Hematopoietic multipotent progenitor cell treated with erythropoietin and hydrocortisone succinate and interleukin-3 and kit ligand, for 17 days (in vitro differentiated cells): ENCODE measurements around the gene IL27RA.
"Not testable (repeated sequence)": the region's sequence is repeated elsewhere in the genome, so short reads cannot be mapped to it uniquely, and the experiment has no call there.

Experiments
- DNase-seq: peaks from one replicate; pipeline ENCODE4 v3.0.0-alpha.2; 2015; ENCODE audit warnings: low spot score

The IL27RA gene

DNA sequence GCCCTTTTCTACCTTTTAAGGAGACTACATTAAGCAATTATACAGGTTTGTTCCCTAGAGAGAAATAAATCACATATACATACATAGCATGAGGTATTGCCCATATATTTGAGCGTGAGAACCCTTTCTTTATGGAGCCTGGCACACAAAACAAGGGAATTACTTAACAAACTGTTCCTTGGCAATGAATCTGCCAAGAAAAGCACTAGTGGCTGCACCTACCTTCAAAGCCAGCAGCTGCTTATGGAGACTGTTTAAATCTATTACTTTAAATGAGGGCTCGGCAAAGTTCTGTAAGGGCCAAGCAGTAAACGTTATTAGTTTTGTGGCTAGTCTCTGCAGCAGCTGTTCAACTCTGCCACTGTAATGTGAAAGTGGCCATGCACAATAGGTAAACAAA is 32.5 kb upstream of the IL27RA start:
- no peak for DNase-seq

DNA sequence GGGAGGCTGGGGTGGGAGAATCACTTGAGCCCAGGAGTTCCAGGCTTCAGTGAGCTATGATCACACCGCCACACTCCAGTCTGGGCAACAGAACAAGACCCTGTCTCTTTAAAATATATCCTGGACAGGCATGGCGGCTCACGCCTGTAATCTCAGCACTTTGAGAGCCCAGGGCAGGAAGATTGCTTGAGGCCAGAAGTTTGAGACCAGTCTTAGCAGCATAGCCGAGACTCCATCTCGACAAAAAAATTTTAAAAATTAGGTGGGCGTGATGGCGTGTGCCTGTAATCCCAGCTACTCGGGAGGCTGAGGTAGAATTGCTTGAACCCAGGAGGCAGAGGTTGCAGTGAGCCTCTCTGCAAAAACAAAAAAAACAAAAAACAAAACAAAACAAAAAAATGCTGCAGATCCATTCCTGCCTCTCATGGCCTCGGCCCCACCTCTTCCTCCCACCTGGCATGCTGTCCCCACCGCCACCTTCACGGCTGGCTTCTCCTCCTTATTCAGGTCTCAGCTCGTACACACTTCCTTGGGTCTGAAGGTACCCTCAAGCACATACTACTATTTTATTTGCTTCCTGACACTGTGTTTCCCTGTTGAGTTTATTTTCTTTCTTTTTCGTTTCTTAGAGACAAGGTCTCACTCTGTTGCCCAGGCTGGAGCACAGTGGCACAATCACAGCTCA is 30.7 kb upstream of the IL27RA start:
- no peak for DNase-seq

DNA sequence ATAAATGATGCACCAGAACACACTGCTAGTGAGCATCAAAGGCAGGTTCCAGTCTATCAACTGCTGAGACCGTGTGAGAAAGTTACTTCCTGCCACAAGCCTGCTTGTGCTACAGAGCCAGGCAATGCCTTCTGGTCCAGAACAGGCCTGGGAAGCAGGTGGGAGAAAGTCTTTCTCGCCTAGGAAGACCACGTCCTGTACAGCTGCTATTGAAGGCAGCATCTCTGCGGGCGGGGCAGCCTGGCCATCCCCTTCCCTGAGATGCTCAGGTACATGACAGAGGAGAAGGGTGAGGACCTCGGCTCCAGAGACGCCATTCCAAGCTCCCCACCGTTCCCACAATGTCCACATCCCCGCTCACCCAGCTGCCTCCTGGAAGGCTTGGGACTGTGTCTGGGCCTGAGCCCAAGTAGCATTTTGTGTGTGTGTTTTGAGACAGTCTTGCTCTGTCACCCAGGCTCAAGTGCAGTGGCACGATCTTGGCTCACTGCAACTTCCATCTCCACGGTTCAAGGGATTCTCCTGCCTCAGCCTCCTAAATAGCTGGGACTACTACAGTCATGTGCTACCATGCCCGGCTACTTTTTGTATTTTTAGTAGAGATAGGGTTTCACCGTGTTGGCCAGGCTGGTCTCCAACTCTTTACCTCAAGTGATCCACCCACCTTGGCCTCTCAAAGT is 28.9 kb upstream of the IL27RA start:
- no peak for DNase-seq

DNA sequence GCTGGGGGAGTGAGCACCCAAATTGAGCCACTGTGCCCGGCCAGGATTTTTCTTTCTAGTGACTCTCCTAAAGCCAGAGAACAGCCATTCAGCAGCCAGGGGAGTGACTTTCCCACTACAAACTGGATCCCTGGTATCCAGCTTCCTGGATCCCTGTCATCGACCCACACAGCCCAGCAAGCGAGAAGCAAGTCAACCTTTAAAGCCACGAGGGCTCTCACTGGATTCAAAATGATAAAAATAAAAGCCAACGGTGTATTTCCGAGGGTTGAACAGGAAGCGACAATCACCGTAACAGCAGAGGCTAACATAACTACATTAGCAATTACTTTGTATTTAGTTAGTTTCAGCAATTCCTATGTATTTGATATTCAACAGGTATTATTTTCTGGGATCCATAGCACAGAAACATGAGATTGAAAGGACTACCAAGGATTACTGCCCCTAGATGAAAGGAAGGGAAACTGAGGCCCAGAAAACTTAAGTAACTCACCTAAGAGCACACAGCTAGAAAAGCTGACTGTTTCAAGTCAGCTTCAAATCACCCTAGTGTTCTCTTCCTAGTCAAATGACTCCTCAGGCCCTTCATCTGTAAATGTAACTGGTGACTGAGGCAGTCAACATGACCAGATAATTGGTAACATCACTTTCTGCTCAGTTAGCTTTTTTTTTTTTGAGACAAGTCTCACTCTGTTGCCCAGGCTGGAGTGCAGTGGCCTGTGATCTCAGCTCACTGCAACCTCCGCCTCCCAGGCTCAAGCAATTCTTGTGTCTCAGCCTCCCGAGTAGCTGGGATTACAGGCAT is 28.1 kb upstream of the IL27RA start:
- DNase-seq: peak; percentile 21

DNA sequence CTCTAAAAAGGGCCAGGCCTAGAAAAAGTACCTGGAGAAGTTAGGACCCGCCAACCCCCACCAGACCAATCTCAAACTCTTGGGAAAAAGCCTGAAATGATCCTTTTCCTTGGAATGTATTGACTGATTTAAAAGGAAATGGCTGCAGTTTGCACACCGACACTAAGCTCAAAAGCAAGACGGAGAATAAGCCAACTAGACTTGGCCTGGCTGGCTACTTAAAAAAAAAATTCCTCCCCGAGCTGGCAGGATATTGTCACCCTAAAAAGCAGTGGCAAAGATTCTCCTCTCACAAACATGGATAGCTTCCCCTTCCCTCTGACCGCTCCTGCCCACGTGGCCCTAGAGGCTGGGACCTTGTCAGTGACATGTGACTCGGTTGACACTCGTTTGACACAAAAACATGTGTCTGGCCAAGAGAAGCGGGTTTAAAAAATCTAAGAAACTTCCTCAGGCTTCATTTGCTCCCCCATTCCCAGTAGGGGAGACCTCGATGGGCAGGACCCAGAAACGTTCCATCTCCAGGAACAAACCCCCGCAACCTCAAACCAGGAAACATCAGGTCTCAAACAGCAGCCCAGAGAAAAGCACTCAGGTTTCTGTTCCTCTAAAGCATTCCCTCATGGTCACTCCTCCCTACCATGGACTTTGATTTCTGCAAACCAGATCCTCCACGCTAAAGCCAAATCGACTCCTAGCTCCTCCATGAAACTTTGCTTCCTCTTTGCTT is 26.8 kb upstream of the IL27RA start:
- peak; percentile 38 for DNase-seq

DNA sequence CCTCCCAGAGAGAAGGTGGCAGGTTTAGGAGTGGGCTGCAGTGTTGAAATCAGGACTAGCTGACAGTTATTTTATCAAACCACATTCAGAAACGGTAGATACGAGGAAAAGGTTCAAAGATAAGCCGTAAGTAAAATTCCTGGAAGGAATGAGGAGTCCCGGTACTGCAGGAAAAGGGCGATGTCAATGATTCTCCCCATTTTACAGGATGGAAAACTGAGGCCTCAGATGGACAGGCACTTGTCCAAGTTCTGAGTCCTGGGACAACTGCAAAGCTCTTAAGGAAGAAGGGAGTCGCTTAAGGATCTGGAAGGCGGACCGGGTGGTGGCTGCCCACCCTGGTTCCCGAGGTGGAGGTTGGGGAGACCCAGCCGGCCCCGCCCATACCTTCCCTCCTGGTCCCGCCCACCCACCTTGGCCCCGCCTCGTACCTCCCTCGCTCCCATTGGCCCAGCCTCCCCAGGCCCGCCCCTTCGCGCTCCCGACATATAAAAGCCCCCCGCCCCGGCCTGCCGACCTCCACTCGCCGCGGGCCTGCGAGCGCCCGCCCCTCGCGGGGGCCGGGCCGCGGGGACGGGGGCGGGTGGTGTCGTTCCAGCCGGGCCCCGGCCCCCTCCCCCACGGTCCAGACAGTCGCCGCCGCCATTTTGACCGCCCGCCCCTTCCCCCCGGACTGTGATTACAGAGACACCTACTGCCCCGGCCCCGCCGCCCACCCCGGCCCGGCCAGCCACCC is 26.0 kb upstream of the IL27RA start:
- peak; percentile 86 for DNase-seq

DNA sequence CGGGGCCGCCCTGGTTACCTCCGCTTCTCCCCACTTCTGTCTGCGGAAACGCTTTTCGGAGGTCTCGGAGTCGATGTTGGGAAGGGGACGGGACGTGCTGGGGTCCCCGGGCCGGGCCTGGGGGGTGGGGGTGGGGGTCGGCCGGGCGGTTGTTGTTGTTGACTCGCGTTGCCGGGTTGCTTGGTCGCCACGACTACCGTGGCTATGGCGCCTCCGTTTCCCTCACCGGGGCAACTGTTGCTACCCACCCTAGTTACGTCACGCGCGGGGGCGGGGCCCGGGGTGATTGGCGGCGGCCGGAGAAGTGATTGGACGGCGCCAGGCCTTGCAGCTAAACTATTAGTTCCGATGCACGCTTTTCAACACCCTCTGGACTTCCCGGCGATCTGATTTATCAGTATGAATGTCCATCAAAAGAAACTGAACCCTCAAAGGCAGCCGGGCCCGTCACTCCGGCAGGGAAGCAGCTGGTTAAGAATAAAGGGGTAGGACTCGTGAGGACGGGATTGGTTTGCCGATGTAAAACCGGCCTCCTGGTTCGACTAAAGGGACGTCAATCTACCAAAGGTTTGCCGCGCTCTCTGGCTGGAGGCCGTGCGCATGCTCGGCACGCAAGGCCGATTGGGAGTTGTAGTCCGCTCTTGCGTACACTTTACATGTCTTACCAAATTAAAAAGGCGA is 25.3 kb upstream of the IL27RA start, which contains the start of gene RFX1:
Gene RFX1 (minus strand): TSS at position 236 of the 681 bp plus-strand sequence. CDS start 12,477 bp downstream, outside the sequence.
- DNase-seq: peak; percentile 99

DNA sequence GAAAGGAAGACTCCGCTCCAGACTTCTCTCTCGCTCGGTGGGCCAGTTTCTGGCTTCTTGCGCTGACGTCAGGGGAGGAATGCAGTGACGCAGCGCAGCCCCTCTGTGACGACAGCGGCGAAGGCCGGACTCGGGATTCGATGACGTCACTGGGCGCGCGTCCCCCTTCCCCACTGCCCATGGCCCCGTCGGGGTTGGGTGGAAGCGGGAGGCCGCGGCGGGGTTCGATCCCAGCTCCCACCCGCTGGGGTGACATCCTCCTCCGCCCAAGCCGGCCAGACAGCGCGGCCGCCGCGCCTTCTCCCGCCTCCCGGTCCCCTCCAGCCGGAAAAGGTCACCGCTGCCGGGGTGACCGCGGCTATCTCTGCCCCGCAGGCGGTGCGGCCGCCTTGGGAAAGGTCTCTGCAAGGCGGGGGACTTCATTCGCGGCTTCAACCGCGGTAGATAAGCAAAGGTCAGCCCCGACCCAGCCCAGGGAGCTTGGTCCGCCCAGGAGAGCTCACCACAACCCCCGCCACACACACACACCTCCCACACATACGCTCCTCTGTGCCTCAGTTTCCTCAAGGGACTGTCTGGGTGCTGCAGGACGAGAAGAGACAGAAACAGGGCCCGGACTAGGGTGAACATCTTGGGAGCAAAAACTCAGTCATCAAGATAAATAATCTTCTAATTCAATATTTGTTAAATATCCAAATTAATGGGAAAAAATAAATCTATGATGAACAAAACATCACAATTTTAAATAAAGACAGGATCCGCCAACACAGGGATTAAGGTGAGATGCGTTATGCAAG is 24.6 kb upstream of the IL27RA start:
- no peak for DNase-seq

DNA sequence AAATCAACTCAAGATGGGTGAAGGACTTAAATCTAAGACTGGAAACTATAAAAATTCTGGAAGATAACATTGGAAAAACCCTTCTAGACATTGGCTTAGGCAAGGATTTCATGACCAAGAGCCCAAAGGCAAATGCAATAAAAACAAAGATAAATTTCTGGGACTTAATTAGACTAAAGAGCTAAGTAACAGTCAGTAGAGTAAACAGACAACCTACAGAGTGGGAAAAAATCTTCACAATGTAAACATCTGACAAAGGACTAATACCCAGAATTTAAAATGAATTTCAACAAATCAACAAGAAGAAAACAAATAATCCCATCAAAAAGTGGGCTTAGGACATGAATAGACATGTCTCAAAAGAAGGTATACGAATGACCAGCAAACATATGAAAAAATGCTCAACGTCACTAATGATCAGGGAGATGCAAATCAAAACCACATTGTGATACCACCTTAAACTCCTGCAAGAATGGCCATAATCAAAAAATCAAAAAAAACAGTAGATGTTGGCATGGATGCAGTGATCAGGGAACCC is 19.1 kb upstream of the IL27RA start:
- DNase-seq: no peak

DNA sequence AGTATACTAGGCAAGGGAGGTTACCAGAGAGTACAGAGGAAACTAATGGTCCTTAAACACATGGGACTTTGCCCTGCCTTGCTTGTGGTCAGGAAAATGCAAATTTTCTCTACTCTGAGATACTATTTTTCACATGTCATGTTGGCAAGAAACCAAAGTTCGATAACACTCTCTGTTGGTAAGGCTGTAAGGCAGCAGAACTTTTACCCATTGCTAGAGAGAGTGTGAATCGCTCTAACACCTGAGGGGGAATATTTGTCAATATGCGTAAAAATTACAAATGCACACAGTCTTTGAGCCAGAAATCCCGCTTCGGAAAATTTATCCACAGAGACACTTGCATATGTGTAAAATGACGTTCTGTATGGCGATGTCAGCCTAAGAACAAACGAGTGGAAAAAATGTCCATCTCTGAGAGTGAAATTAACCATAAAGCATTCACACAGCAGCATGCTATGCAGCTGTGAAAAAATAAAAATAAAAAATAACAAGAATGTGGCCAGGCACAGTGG is 16.0 kb upstream of the IL27RA start:
- peak; percentile 53 for DNase-seq

DNA sequence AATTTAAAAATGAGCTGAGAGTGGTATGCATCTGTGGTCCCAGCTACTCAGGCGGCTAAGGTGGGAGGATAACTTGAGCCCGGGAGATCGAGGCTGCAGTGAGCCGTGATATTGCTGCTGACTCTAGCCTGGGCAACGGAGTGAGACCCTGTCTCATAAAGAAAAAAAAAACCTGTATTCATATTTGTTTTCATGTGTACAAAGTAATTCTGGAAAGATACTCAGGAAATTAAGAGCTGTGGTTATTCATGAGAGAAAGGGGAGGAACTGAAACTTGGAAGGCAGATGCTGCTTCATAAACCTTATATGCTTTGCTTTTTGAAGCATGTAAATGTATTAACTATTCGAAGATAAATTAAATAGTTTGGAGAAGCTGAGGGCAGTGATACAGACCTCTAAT is 12.5 kb upstream of the IL27RA start:
- DNase-seq: no peak

DNA sequence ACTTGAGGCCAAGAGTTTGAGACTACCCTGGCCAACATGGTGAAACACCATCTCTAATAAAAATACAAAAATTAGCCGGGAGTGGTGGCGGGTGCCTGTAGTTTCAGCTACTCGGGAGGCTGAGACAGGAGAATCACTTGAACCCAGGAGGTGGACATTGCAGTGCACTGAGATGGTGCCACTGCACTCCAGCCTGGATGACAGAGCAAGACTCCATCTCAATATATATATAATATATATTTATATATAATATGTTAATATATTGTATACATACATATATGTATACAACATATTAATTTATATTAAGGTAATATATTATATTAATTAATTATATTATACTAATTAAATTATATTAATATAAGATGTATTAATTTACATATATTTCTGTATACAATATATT is 11.8 kb upstream of the IL27RA start:
- DNase-seq: not testable (repeated sequence)

DNA sequence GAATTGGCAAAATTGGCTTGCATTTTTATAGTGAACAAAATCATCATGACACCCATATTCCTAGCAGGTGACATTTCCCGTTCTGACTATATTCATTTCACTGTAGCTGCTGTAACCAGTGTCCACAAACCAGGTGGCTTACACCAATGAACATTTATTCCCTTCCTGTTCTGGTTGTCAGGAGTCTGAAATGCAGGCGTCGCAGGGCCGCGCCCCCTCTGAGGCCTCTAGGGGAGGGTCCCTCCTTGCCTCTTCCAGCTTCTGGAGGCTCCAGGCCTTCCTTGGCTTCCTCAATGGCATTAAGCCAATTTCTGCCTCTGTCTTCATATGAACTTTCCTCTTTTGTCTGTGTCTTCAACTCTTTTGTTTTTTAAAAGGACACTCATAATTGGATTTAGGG is 10.1 kb upstream of the IL27RA start:
- no peak for DNase-seq

DNA sequence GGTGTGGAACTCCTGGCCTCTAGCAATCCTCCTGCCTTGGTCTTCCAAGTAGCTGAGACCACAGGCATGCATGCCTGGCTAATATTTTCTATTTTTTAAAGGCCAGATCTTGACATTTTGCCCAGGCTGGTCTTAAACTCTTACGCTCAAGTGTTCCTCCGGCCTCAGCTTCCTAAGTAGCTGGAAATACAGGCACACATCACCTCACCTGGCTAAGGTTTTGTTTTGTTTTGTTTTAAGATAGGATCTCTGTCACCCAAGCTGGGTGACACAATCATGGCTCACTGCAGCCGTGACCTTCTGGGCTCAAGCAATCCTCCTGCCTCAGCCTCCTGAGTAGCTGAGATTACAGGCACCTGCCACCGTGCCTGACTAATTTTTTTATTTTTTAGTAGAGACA is 9.1 kb upstream of the IL27RA start:
- no peak for DNase-seq

DNA sequence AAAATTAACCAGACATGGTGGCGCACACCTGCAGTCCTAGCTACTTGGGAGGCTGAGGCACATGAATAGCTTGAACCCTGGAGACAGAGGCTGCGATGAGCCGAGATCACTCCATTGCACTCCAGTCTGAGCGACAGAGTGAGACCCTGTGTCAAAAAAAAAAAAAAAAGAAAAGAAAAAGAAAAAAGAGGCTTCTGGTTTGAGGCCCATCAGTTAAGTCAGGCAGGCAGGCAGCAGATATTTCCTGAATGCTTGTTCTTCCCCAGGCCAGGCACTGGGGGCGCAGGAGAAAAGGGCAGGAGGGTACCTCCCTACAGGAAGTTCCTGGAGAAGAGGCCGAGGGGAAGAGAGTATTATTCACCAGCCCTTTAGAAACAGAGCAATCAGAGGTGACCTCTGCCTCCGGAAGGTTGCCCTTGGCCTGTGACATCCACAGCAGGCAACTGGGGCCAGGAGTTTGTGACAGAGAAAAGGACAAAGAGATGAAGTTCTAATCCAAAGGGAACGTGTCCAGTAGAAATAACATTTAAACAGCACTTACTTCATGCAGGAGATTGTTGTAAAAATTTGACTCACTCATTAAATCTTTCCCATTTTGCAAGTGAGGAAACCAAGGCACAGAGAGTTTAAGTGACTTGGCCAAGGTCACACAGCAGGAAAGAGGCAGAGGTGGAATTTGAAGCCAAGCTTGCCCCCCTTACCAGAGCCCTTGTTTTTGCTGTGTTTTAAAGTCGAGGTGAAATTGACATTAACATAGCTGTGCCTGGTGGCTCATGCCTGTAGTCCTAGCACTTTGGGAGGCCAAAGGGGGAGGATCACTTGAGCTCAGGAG is 7.9 kb upstream of the IL27RA start:
- peak; percentile 17 for DNase-seq

DNA sequence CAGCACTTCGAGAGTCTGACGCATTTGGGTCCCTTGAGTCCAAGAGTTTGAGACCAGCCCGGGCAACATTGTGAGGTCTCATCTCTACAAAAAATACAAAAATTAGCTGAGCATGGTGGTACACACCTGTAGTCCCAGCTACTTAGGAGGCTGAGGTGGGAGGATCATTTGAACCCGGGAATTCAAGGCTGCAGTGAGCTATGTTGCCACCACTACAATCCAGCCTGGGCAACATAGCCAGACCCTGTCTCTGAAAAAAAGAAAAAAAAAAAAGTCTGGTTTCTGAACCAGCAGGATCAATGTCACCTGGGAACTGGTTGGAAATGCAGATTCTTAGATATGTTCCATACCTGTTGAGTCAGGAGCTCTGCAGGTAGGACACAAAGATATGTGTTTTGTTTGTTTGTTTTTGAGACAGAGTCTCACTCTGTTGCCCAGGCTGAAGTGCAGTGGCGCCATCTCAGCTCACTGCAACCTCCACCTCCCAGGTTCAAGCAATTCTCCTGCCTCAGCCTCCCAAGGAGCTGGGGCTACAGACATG is 4.8 kb upstream of the IL27RA start:
- not testable (repeated sequence) for DNase-seq

DNA sequence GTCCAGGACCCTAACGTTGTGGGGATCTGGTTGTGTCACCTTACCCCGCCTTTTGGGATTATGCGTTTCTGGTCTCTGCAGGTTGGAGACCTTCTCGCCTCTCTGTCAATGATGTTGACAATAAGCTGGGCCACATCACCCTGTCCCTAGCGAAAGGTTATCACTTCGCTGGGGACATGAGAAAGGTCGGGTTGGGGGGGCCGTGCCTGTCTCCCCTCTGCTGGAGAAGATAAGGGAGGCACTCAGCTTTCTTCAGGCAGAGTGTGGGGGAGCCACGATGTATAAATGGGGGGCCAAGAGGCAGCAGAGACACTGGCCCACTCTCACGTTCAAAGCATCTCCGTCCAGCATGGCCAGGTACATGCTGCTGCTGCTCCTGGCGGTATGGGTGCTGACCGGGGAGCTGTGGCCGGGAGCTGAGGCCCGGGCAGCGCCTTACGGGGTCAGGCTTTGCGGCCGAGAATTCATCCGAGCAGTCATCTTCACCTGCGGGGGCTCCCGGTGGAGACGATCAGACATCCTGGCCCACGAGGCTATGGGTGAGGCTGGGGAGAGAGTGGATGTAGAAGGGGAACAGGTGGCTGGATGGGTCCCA is 3.6 kb upstream of the IL27RA start, which contains the start of gene RLN3:
Gene RLN3 (plus strand): TSS at position 293 of the 595 bp plus-strand sequence. CDS start 57 bp downstream, at position 350.
- no peak for DNase-seq

DNA sequence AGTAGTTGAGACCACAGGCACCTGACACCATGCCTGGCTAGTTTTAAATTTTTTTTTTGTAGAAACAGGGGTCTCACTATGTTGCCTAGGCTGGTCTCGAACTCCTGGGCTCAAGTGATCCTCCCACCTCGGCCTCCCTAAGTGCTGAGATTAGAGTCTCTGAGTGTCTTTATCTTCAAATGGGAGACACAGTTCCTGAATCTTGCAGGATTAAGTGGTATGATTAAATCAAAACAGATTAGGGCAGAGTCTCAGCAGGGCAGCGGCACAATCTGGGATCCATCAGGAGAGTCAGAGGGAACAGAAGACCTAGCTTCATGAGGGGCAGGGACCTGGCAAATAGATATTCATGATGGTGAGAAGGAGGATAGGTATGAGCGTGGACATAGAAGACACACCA is 2.7 kb upstream of the IL27RA start:
- no peak for DNase-seq
